Hematopoietic multipotent progenitor cell treated with erythropoietin and hydrocortisone succinate and interleukin-3 and kit ligand, for 4 days (in vitro differentiated cells): ENCODE measurements around the gene TOM1L2.

ENCODE experiments used
- DNase-seq: peaks from one replicate; pipeline ENCODE4 v3.0.0-alpha.2; 2015

TOM1L2 gene

DNA sequence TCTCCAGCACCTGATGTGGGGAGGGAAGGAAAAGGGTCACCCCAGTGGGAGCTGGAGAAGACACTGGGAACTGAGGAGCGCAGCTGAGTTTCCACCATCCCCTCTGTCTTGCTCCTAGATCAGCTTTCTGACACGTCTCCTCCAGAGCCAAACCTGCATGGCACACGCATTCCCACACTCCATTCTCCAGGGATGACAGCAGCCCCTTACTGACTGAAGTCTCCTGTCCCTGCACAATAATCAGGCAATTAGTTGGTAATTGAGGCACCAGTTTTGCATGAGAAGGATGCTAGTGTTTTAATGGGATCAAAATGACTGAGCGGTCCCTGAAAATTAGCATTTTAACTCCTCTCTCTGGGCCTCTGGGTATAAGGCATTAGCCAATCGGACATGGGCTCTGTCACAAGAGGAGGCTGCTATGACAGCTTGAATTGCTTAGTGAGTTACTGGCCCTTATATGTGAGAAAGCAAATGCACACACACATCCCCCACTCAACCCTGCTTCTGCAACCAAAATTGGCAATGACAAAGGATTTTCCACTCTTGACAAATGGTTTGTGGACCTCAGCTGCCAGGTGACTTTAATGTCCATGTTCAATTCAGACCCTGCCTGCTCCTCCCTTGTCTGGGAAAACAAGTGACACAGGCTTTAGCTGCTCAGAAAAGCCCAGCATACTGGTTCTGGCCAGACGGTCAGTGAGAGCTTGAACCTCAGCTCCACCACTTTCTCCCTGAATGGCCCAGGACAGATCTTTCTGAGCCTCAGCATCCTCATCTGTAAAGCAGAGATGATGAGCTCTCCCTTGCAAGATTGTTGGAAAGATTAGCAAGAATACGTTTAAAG, 78.2 kb downstream of the TOM1L2 start:
- no peak for DNase-seq

DNA sequence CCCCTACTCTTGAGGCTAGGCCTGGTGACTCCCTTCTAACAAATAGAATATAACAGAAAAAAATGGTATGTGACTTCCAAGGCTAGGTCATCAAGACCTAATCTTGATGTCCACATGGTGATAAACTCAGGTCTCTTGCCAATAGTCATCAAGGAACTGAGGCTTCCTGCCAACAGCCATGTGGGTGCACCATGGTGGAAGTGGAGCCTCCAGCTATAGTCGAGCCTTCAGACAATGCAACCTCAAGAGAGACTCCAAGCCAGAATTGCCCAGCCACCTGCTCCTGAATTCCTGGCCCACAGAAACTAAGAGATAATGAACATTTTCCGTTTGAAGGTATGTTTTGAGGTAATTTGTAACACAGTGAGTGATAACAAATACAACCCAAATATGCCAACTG, 79.5 kb downstream of the TOM1L2 start:
- no peak for DNase-seq

DNA sequence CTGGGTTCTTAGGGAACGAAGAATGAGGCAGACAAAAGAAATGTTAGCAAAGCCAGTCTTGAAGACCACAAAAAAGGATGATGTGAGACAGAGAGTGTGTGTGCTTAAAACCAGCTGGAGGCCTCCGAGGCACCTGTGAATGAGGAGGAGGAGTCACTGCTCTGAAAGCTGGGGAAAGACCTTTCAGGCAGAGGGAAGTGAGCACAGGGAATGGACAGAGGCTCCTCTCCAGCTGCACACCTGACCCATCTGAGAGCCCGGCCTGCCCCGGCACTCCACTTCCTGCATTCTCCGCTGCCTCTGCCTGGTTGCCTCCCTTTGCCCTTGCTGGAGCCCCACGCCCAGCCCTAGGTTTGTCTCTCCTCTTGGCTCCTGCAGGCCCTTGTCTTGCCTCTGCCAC, 80.2 kb downstream of the TOM1L2 start:
- no peak for DNase-seq

DNA sequence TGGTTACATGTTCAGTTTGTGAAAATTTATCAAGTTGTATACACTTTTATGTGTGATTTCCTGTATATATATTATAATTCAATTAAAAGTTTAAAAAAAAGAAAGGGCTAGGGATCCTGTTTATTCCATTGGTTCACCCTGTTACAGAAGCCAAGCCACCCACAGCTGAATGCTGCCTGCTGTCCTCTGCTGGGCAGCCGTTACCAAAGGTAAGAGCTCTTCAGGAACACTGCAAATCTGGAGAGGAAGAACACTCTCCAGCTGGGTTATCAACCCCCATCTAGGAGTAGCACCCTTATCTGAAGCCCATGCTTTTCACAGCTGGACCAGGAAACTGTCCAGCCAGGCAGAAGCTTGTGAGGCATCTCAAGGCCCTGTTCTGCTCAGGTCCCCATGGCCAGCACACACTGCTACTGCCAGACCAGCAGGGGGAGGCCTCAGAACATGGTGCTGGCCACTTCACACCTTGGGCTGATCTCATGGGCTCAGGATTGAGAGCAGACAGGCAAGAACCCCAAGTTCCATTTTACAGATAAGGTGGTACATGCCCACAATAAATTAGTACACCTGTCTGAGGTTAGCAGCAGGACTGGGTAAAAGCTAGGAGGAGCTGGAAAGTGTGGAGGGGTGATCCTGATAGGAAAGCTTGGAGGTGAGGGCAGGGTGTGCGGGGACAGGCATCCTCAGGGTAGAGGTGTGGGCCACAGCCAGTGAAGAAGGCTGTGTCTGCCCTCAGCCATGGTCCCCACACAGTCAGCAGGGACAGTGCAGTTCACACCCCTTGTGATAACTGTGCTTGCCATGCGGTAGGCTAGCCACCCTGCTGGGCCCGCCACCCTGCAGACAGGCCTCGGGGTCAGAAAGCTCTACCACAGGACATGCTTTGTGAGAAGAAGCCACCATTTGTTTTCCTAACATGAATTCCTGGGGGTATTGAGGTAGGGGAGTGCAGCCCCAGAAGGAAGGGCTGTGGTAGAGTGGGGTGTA, 81.1 kb downstream of the TOM1L2 start:
- DNase-seq, result peak; percentile 75

DNA sequence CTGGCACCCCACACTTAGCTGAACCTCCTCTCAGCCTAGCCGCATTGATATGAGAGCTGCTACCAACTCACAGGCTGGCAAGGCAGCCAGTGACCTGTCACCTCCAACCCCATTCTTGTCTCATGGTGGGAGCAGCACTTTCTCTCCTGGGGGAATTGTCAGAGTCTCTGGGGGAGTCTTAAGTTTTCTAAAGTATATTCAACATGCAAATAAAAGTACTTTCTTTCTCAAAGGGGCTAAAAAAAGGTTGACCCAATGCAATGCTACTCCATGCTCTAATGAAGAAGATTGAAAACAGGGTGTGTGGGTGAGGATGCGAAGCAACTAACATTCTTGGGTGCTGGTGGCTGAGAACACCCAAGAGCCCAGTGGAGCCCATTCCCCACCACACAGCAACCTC, 82.3 kb downstream of the TOM1L2 start:
- DNase-seq, result no peak

DNA sequence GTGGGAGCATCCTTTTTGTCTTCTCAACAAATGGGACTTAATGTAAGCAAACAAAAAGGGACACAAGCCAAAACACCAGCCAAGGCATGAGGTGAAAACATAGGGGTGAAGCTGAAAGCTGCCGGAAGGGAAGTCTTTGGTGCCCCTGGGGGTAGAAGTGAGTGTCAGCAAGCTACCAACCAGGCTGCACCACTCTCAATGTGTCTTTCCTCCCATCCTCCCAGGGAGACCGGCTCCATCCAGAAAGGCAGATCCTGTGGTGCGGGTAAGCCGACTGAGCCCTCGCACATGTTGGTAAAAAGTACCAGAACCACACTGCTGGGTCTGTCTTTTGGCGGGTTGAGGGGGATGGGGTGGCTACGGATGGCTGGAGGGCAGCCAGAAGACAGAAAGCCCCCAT, 83.4 kb downstream of the TOM1L2 start:
- DNase-seq, result peak; percentile 22

DNA sequence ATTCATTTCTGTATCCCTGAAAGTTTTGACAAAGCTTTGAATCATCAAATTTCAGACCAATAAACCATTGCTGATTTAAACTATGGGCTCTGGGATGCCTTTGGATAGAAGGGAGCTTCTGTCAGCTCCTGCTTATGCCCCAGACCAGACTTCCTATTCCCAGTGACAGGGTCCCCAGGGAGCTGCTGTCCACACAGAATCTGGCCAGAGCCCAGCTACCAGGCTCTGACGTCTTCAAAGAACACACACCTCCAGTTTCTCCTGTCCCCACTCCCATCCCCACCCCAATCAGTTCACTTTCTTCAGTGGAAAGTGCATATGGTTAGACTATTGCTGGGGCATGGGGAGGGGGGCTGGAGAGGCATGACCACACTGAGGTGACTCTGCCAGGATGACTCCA, 83.8 kb downstream of the TOM1L2 start:
- DNase-seq, result no peak

DNA sequence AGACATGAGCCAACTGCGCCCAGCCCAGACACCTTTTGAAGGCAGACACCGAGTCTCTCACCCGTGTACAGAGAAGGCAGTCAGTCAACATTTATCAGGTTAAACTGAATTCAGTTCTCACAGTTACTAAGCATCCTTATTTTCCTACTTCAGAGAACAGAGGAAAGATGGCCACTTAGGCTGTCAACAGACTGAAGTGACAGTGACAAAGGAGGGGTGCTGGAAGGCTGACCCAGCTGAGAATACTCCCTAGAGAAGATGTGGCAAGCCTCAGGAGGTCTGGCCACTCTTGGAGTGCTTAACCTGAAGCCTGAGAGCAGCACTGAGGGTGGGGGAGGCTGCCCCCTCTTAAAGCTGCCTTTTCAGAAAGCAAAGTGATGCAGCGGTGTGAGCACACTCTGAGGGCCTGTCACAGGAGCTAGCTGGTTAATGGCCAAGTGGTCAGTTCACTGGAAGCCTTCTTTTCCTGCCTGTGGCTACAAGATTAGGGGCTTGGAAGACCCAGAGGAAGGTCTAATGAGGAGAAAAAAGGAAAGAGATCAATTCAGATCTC, 84.4 kb downstream of the TOM1L2 start:
- DNase-seq, result no peak

DNA sequence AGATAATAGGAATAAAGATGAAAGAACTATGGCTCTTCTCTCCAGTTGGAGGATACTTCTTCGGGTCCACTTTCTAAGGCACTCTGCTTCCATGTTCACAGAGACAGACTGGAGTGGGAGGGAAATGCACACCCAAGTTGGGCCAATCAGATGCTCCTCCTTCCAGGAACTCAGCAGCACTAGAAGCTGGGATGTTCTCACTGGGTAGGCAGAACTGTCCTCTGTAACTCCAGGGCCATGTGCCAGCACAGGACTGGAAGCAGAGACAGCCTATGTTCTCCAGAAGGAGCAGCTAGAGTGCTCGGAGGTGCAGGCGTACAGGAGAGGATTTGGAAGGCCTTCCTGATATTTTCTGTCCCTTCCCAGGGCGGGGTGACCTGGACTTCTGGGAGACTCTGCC, 85.5 kb downstream of the TOM1L2 start:
- DNase-seq, result no peak

DNA sequence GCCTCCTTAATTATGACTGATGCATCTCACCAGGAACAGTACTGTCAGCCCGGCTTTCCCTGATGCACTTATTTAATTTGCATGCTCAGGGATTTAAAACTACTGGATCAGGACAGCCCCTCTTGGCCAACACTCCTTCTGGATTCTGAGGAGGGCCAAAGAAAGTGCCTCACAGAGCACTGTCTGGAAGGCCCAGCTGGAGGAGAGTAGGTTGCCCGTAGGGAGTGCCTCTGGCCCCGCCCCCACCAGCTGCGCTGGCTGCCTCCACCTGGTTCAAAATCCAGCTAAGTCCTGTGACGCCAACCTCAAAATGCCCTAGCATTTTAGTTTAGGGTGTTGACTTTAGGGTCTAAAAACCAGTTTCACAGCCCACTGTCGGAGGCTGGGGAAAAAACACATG, 86.0 kb downstream of the TOM1L2 start:
- DNase-seq, result no peak

DNA sequence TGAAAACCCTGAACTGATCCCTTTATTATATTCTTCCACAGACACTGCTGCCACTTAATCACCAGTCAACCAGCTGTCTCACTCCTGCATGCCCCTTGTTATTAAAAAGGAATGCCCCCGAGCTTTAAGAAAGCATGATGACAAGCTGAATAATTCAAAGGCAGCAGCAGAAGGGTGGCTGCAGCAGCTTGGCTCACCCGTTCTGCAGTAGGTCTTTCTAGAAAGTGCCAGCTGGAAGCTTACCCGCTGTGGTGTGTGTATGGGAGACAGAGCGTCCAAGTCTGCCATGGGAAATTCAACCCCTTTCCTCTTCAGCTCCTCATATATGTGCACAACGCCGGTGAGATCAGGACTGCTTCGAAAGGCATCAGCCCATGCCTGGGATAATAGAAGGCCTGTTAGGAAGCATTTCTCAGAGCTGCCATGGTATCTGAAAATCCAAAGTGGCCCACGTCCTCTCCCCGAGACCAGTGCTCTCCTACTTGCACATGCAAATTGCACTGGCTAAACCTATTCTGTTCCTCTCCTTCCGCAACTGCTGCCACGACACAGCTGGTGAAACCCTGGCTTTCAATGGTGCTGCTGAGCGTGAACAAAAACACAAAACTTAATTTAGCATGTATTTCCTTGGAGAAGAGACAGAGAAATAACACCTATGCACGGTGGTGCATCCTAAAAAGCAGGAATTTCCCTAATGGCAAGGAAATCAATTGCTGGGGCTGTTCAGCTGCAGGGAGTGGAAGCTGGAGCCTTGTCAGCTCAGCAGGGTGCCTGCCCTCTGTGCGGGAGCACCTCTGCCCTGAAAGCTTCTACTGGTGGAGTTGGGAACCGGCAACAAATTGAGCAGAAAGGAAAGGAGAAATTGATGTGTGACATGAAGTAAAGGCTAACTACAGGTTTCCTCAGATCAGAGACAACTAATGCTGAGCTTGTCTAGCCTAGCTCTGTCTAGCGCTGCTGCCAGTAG, 87.5 kb downstream of the TOM1L2 start:
- DNase-seq, result no peak

DNA sequence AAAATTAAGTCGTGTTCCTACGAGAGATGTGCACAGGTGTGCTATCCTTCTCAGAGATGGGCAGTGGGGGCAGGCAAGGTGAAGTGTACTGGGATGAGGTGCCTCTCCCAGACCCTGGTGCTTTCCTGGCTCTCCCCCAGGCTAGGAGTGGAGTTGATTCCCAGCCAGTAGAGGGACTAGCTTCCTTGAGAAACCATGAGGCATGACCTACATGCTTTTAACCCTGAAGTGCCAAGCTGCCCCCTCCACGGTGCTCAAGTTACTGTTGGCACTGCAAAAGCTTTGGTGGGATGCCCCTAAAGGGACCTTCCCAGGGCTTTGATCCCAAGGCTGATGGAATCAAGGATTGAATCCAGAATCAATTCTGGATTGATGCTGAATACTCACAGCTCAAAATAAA, 88.4 kb downstream of the TOM1L2 start:
- DNase-seq, result no peak

DNA sequence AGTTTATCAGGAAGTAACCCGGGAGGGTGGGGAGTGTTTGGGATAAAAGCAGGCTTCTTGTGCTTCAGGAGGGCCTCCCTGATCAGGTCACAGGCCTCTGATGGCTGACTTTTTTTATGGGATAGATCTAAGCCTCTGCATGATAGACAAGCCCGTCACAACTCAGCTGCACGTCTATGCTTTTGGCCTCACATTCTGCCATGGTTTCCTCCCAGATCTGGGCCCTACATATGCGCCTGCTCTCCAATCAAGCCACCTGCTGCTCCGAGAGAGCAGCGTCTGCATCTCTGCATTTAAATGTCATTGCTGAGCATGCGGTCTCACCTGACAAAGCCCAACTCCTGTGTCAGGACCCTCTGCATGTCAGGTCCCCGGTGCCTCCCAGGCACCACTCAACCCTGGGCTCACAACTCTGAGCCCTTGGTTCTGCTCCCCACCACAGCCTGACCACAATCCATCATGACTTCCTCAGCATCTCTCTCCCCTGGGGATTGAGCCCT, 90.1 kb downstream of the TOM1L2 start:
- DNase-seq, result no peak

DNA sequence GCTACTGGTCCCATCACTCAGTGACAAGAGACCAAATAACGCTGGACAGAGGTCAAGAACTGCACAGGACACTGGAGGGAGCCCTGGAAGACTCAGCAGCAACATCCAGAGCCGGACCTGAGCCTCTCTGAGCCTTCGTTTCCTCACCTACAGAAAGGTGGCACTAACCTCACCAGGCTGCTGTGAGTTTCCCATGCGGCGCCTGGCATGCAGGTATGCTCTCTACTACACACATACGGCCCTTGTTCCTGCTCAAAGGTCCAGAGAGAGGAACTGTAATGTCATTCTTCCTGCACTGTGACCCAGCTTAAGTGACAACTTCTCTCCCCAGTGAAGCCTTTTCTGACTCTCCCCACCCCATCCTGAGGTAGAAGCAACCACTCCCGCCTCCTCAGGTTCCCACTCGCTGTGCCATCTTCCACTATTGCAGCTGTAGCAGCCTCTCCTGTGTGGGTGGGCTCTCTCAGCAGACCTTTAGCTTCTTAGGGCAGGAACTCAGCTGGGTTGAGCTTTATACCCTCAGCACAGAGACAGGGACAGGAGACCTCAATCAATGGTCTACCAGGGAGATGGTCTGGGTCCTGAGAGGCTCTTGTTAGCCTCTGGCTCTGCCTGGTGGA, 91.5 kb downstream of the TOM1L2 start:
- DNase-seq, result no peak

DNA sequence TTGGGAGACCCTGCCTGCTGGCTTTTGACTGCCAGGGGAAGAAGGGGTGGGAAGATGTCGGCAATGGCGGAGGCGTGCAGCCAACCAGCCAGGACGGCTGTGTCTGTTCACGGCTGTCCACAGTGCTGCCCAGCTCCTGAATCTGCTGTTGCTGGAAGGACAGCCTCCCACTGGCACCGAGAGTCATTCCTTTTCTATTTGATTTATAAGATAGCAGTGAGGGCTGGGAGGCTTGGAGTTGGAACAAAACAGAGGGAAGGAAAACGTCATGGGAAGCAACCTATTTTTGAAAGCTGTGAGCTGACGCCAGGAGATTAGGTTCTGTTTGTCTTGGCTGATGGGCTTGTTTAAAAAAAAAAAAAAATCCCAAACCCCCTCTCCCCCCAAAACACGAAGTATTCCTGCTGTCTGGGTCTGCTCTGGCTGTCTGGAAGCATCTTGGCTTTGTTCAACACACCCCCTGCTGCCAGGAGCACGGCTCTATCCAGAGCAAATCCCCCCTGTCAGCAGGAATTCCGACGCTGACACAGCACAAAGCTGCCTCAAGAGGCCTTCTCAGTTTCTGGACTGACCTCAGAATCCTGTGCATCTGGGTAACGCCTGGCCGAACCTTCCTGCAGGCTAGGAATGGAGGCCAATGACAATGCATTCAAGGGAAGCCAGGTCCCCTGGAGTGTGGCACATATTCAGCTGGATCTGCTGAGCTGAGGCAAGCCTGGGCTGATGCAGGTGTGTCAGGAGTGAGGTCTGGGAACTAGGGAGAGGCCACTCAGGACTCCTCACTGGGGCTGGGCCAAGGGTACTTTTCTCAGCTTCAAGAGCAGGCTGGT, 94.5 kb downstream of the TOM1L2 start:
- DNase-seq, result no peak

DNA sequence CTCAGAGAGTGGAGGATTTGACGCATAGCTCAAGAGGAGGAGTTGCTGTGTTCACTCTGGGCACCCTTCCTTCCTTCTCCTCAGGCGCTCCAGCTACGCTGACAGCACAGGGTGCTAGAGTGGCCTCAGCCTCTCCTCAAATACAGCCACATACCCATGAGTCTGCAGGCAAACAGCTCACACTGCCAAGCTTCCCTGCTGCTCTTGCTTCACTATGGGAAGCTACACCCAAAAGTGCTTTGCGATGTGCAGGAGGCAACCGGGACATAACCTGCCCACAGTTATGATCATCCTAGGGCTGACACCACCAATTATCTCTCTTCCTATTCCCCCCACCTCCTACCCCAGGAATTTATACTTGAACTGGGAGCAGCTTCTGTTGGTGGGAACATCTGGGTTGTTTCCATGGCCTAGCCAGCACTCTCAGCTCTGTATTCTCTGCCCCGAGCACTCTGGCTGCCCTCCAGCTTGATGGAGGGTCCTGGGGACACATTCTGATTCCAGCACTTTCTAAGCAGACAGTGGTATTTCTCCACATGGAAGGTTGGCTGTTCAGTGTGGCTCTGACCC, 95.2 kb downstream of the TOM1L2 start:
- no peak for DNase-seq

DNA sequence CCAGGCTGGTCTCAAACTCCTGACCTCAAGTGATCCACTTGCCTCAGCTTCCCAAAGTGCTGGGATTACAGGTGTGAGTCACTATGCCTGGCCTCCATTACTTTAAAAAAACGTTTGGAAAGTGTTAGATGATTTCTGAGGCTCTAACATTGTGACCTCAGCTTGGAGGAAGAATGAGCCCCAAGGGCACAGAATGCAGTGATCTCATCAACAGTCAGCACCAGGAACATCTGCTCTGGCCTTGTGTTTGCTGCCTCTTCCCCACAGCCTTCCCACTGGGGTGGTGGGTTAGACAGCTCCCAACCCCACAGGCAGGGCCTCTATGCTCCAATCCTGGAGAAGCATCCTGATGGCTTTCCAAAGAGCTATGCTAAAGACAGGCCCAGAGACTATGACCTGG, 97.7 kb downstream of the TOM1L2 start:
- no peak for DNase-seq

DNA sequence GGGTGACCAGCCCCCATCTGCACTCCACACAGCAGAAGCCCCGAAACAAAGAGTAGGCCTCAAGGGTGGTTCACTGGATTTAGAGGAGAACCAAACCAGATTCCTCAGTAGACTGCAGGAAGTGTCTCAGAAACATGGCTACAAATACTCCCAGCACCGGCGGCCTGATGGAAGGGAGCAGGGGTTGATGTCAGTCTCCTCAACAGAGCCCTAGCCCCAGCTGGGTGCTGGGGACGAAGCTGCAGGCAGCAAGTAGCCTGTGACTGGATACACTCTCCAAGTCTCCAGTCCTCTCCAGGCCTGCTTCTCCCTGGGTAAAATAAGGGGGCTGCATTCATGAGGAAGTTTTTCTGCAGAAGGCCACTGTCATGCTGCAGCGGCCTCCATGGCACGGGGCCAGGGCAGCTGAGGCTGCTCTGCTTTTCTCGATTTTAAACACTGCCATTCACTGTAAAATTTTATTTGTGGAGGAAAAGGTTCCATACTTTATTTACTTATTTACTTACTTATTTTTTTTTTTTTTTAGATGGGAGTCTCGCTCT, 98.7 kb downstream of the TOM1L2 start:
- DNase-seq, result no peak

DNA sequence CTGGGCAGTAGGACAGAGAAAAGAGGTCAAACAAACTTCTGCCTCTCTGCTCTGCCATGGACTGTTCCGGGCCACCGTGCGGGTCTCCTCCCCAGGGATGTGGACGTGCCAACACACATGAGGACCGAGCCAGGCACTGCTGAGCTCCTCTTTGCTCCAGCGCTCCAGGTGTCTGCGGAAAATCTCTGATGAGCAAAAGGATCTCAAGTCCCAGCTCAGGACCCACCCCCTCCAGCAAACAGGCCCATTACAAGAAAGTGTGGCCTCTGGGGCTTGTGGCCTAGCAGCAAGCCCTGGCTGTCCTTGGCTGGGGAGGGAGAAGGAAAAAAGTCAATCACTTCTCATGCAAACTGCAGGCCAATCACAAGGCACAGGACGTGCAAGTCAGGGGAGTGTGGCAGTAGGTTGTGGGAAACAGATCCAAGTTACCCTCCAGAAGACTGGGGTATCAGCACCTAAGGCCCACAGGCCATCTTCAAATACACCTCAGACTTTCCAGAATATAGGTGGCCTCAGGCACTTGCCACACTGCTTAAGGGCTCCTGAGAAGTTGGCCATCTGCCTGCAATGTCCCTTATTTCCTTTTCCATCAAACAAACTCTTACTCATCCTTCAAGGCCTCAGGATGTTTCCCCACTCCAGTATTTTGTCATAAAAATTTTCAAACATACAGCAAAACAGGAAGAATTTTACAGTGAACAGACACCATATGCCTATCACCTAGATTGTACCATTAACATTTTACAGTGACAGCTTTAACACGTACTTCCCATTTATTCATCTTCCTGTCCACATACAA, 99.5 kb downstream of the TOM1L2 start:
- DNase-seq, result no peak
